DND-41 (cell line): ENCODE data around the gene PFDN6.
A peak's percentile ranks its signal among the peaks of the same experiment; 100 is the strongest.

ENCODE experiments used
- ATAC-seq: fragments of 200-7000 bp; cut with Tn5 transposase; 3 replicates; pipeline ENCODE4 v1.9.1; 2021; ENCODE audit warnings: low read depth; ENCODE audit not compliant: insufficient read depth
- DNase-seq: peaks from one replicate; pipeline ENCODE4 v3.0.0-alpha.2; 2020
- H2AFZ ChIP-seq: 2 replicates; pipeline ENCODE4 v1.6.0; 2012; ENCODE audit warnings: low read depth, low read length
- H3K27ac ChIP-seq: 2 replicates; pipeline ENCODE4 v1.5.1; 2012; ENCODE audit warnings: low read length, inconsistent platforms
- H3K27me3 ChIP-seq: fragments of 200-600 bp; sonication (generic); 2 replicates; pipeline ENCODE4 v1.6.0; 2012; ENCODE audit warnings: low read length, mild to moderate bottlenecking, inconsistent platforms; ENCODE audit not compliant: insufficient read depth, poor library complexity
- H3K36me3 ChIP-seq: 2 replicates; pipeline ENCODE4 v1.5.1; 2012; ENCODE audit warnings: low read length, inconsistent platforms; ENCODE audit not compliant: insufficient read depth
- H3K4me1 ChIP-seq: 2 replicates; pipeline ENCODE4 v1.5.1; 2012; ENCODE audit warnings: mild to moderate bottlenecking, low read length; ENCODE audit not compliant: insufficient read depth
- H3K4me2 ChIP-seq: 2 replicates; pipeline ENCODE4 v1.6.0; 2012; ENCODE audit warnings: mild to moderate bottlenecking, moderate library complexity, low read length, inconsistent platforms; ENCODE audit not compliant: insufficient read depth
- H3K4me3 ChIP-seq, 2 experiments: fragments of 200-600 bp in 1 of 2; shearing (Covaris generic) in 1 of 2; 2 replicates each; pipeline ENCODE4 v1.5.1; 2012 to 2016; ENCODE audit warnings: inconsistent platforms in 2 of 2, low read length in 2 of 2, mild to moderate bottlenecking in 2 of 2, low read depth in 1 of 2, moderate library complexity in 1 of 2
- H3K79me2 ChIP-seq: 2 replicates; pipeline ENCODE4 v1.6.0; 2012; ENCODE audit warnings: low read length, inconsistent platforms; ENCODE audit not compliant: insufficient read depth
- H3K9ac ChIP-seq: 2 replicates; pipeline ENCODE4 v1.6.0; 2012; ENCODE audit warnings: low read depth, mild to moderate bottlenecking, inconsistent platforms, low read length, moderate library complexity
- H3K9me3 ChIP-seq: 2 replicates; pipeline ENCODE4 v1.5.1; 2012; ENCODE audit warnings: low read length, moderate library complexity, mild to moderate bottlenecking, inconsistent platforms; ENCODE audit not compliant: insufficient read depth, severe bottlenecking
- H4K20me1 ChIP-seq: 2 replicates; pipeline ENCODE4 v1.6.0; 2012; ENCODE audit warnings: low read length; ENCODE audit not compliant: insufficient read depth
- EZH2 ChIP-seq: IDR thresholded peaks from 3 replicates; pipeline ENCODE4 v1.6.1; 2012; ENCODE audit warnings: borderline replicate concordance, low read depth, mild to moderate bottlenecking, moderate library complexity, low read length, inconsistent platforms; ENCODE audit not compliant: severe bottlenecking
- TF ChIP-seq, protein P1 (sequence below): IDR thresholded peaks from 2 replicates; pipeline ENCODE4 v1.5.1; 2012; ENCODE audit warnings: borderline replicate concordance, low read length, moderate library complexity, mild to moderate bottlenecking; ENCODE audit not compliant: poor library complexity, severe bottlenecking; ENCODE audit errors: extremely low read depth

PFDN6 gene

GRCh38 chr6:33276581-33276863 lies 12.9 kb upstream of the PFDN6 start:
- no peak for TF ChIP-seq EZH2
- Histone ChIP-seq H3K27me3 (no peaks in the 10 kb centered on the region), H3K4me3 (peak overlapping the region; percentile 19 to 66; a peak in 3 of 4 replicates), H3K9ac (peak overlapping the region; percentile 75), H3K4me1 (peaks cover 58% of the 10 kb centered on the region), H3K4me2 (peak overlapping the region; percentile 78), H3K79me2 (peaks cover 47% of the 10 kb centered on the region), H4K20me1 (peaks cover 51% of the 10 kb centered on the region), H3K9me3 (no peaks in the 10 kb centered on the region), H3K36me3 (peaks cover 85% of the 10 kb centered on the region), H3K27ac (peak overlapping the region; percentile 83), H2AFZ (0 out of 2 replicates have a peak overlapping the region, but pooled peaks have one; percentile 77)
- DNase-seq (no peak), ATAC-seq (no peak)

GRCh38 chr6:33276864-33277662 lies 12.3 kb upstream of the PFDN6 start, which contains the start of gene B3GALT4:
TSS of gene B3GALT4 (plus strand) at chr6:33277123. CDS start at chr6:33277420, 297 bp downstream.
- Histone ChIP-seq H3K4me2 (peak within 1 kb of the TSS; percentile 78), H3K4me3 (peak within 1 kb of the TSS; percentile 19 to 66; a peak in 3 of 4 replicates), H3K27me3 (no peaks in the 10 kb centered on the region), H4K20me1 (peaks cover 51% of the 10 kb centered on the region), H3K79me2 (peaks cover 44% of the 10 kb centered on the region), H2AFZ (peak within 1 kb of the TSS; percentile 77), H3K9me3 (no peaks in the 10 kb centered on the region), H3K27ac (peak within 1 kb of the TSS; percentile 83), H3K4me1 (peaks cover 58% of the 10 kb centered on the region), H3K9ac (peak within 1 kb of the TSS; percentile 75), H3K36me3 (peaks cover 88% of the 10 kb centered on the region)
- DNase-seq, result peak; percentile 84
- ATAC-seq, result peak; percentile 69
- no peak for TF ChIP-seq EZH2
- TF ChIP-seq, protein P1, sequence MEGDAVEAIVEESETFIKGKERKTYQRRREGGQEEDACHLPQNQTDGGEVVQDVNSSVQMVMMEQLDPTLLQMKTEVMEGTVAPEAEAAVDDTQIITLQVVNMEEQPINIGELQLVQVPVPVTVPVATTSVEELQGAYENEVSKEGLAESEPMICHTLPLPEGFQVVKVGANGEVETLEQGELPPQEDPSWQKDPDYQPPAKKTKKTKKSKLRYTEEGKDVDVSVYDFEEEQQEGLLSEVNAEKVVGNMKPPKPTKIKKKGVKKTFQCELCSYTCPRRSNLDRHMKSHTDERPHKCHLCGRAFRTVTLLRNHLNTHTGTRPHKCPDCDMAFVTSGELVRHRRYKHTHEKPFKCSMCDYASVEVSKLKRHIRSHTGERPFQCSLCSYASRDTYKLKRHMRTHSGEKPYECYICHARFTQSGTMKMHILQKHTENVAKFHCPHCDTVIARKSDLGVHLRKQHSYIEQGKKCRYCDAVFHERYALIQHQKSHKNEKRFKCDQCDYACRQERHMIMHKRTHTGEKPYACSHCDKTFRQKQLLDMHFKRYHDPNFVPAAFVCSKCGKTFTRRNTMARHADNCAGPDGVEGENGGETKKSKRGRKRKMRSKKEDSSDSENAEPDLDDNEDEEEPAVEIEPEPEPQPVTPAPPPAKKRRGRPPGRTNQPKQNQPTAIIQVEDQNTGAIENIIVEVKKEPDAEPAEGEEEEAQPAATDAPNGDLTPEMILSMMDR, result peak; percentile 51

DNA sequence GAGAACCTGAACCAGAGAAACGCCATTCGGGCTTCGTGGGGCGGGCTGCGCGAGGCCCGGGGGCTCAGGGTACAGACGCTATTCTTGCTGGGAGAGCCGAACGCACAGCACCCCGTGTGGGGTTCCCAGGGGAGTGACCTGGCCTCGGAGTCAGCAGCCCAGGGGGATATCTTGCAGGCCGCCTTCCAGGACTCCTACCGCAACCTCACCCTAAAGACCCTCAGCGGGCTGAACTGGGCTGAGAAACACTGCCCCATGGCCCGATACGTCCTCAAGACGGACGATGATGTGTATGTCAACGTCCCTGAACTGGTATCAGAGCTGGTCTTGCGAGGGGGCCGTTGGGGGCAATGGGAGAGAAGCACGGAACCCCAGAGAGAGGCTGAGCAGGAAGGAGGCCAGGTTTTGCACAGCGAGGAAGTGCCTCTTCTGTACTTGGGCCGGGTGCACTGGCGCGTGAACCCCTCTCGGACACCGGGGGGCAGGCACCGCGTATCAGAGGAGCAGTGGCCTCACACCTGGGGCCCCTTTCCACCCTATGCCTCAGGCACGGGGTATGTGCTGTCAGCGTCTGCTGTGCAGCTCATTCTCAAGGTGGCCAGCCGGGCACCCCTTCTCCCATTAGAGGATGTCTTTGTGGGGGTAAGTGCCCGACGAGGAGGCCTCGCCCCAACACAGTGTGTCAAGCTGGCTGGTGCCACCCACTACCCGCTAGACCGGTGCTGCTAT lies 11.6 kb upstream of the PFDN6 start:
- peaks cover 54% of the 10 kb centered on the region for H3K4me1 ChIP-seq
- H4K20me1 ChIP-seq, result peaks cover 44% of the 10 kb centered on the region
- H2AFZ ChIP-seq, result peak overlapping the region; percentile 77; the same call in 1 of the 2 replicates
- H3K4me3 ChIP-seq, result peak overlapping the region; percentile 19 to 66; a peak in 3 of 4 replicates
- DNase-seq, result peak; percentile 53
- no peaks in the 10 kb centered on the region for H3K27me3 ChIP-seq
- no peak for TF ChIP-seq EZH2
- TF ChIP-seq, protein P1, result peak; percentile 56
- H3K36me3 ChIP-seq, result peaks cover 87% of the 10 kb centered on the region
- peak overlapping the region; percentile 78 for H3K4me2 ChIP-seq
- peak overlapping the region; percentile 83 for H3K27ac ChIP-seq
- H3K9ac ChIP-seq, result peak overlapping the region; percentile 75
- no peaks in the 10 kb centered on the region for H3K9me3 ChIP-seq
- peak; percentile 20; the same call in 2 of the 3 replicates for ATAC-seq
- H3K79me2 ChIP-seq, result peaks cover 37% of the 10 kb centered on the region

DNA sequence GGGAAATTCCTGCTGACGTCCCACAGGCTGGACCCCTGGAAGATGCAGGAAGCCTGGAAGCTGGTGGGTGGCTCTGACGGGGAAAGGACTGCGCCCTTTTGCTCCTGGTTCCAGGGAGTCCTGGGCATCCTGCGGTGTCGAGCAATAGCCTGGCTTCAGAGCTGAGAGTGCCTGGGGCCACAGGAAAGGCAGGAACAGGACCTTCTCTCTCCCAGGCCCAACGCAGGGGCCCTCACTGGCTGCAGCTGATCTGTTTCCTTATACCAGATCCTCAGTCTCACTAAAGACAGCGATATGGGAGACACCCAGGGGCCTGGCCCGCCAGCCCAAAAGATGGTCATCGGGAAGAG lies 11.0 kb upstream of the PFDN6 start:
- Histone ChIP-seq H3K4me1 (peaks cover 48% of the 10 kb centered on the region), H3K27ac (0 out of 2 replicates have a peak overlapping the region, but pooled peaks have one; percentile 22), H3K4me2 (peak overlapping the region; percentile 78; the same call in 1 of the 2 replicates), H3K27me3 (no peaks in the 10 kb centered on the region), H3K9me3 (no peaks in the 10 kb centered on the region), H3K79me2 (peaks cover 31% of the 10 kb centered on the region), H4K20me1 (peaks cover 39% of the 10 kb centered on the region), H2AFZ (no peak overlapping the region), H3K36me3 (peaks cover 86% of the 10 kb centered on the region), H3K4me3 (no peak overlapping the region), H3K9ac (no peak overlapping the region; the same call in 1 of the 2 replicates)
- TF ChIP-seq, protein P1, result no peak
- TF ChIP-seq EZH2, result no peak
- ATAC-seq (no peak), DNase-seq (no peak)
